ENCODE measurements around the gene CNTN4.

CNTN4 gene

DNA sequence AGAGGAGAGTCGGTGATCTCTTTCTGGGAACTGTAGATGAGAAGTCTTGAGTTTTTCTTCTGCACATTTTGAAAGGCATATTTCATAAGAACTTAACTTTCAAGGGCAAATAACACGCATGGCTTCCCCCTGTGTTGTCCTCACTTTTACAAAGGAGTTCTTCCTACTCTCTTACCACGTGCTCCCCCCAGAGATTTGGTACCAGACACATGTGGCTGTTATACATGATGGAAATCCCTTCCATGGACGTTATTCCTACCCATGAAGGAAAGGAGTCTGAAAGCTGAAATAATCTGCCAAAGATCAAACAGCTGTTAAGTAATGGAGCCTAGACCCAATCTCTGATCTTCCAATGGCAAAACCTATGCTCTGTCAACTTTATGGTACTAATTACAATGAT is 1007.1 kb downstream of the CNTN4 start:
- no peak for DNase-seq (ENCODE audit: low spot score)

DNA sequence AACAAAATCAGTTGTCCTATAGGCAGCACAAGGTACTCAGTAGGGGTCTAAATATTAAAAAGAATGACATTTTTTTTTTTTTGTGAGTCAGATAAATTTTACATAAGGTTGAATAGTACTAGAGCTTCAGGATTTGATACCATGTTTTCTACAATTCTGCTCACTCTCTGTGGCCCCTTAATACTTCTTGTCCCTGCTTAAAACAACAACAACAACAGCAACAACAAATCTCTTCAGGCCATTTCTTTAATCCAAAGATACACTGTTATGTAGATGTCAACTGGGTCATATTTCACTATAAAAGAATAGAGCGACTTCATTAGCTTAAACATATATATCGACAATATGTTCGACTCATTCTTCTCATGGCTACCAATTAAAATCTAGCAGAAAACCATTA is 1008.5 kb downstream of the CNTN4 start:
- DNase-seq (ENCODE audit: low spot score) = no peak
